ENCODE results near the gene DNTT. TPM values are rescaled to one million over a fixed set of nuclear protein-coding genes. Genes with fewer than 3 reads are reported as not detected.
A peak's percentile ranks its signal among the peaks of the same experiment; 100 is the strongest.

DNTT gene
- total RNA-seq, 4 donors from 2014 or later, result not detected

- no peak for TF ChIP-seq POLR2A (IDR thresholded peaks at IDR 0.05)
- peak; percentile 49 to 90 (median 74) for TF ChIP-seq CTCF (IDR thresholded peaks at IDR 0.05)
- H3K27ac ChIP-seq, result no peak overlapping the region
- H3K27me3 ChIP-seq, result no peaks in the 10 kb centered on the region
- peak in 1 of 3 donors; percentile 55 for DNase-seq
- no peak overlapping the region for H3K4me3 ChIP-seq
- no peaks in the 10 kb centered on the region for H3K4me1 ChIP-seq
- no peaks in the 10 kb centered on the region for H3K36me3 ChIP-seq
- H3K9me3 ChIP-seq, result no peaks in the 10 kb centered on the region
These were observed 11.0 kb upstream of the DNTT start for GRCh38 chr10:96292971-96293920.

GRCh38 chr10:96295475-96295874 lies 8.8 kb upstream of the DNTT start:
- Histone ChIP-seq H3K4me1 (no peaks in the 10 kb centered on the region), H3K36me3 (no peaks in the 10 kb centered on the region), H3K4me3 (no peak overlapping the region), H3K9me3 (no peaks in the 10 kb centered on the region), H3K27ac (no peak overlapping the region), H3K27me3 (no peaks in the 10 kb centered on the region)
- no peak for DNase-seq
- TF ChIP-seq CTCF (IDR thresholded peaks at IDR 0.05) (no peak), POLR2A (IDR thresholded peaks at IDR 0.05) (no peak)

- DNase-seq, result no peak
- Histone ChIP-seq H3K4me3 (no peak overlapping the region), H3K9me3 (no peaks in the 10 kb centered on the region), H3K27ac (no peak overlapping the region), H3K4me1 (no peaks in the 10 kb centered on the region), H3K36me3 (no peaks in the 10 kb centered on the region), H3K27me3 (no peaks in the 10 kb centered on the region)
- TF ChIP-seq CTCF (IDR thresholded peaks at IDR 0.05) (no peak), POLR2A (IDR thresholded peaks at IDR 0.05) (no peak)
These were observed 6.7 kb upstream of the DNTT start for GRCh38 chr10:96297486-96297885.

- no peaks in the 10 kb centered on the region for H3K4me1 ChIP-seq
- no peak for DNase-seq
- H3K27ac ChIP-seq, result no peak overlapping the region
- no peaks in the 10 kb centered on the region for H3K9me3 ChIP-seq
- no peaks in the 10 kb centered on the region for H3K36me3 ChIP-seq
- no peaks in the 10 kb centered on the region for H3K27me3 ChIP-seq
- no peak overlapping the region for H3K4me3 ChIP-seq
- TF ChIP-seq CTCF (IDR thresholded peaks at IDR 0.05) (no peak), POLR2A (IDR thresholded peaks at IDR 0.05) (no peak)
These were observed 5.9 kb upstream of the DNTT start for GRCh38 chr10:96298362-96298761.

- no peaks in the 10 kb centered on the region for H3K27me3 ChIP-seq
- no peak for TF ChIP-seq CTCF (IDR thresholded peaks at IDR 0.05)
- TF ChIP-seq POLR2A (IDR thresholded peaks at IDR 0.05), result no peak
- no peak for DNase-seq
- no peaks in the 10 kb centered on the region for H3K36me3 ChIP-seq
- H3K9me3 ChIP-seq, result no peaks in the 10 kb centered on the region
- H3K27ac ChIP-seq, result peak overlapping the region in 1 of 4 donors; percentile 20
- H3K4me1 ChIP-seq, result no peaks in the 10 kb centered on the region
- H3K4me3 ChIP-seq, result no peak overlapping the region
These were observed 4.9 kb upstream of the DNTT start for GRCh38 chr10:96299383-96299782.

Measured in Peyer's patch (tissue), 4 donors.